NOMO-1 treated with DMSO at 0.1 percent for 48 hours (cell line): Measurements from ENCODE around the gene BDNF.
A peak's percentile ranks its signal among the peaks of the same experiment; 100 is the strongest.

ENCODE experiments used
- DNase-seq: peaks from one replicate; lab custom pipeline; 2025; ENCODE audit not compliant: unreplicated experiment; lab: John Stamatoyannopoulos, UW

Gene BDNF

GRCh38 chr11:27707676-27708075 lies 7.4 kb upstream of the BDNF start:
- no peak for DNase-seq

DNA sequence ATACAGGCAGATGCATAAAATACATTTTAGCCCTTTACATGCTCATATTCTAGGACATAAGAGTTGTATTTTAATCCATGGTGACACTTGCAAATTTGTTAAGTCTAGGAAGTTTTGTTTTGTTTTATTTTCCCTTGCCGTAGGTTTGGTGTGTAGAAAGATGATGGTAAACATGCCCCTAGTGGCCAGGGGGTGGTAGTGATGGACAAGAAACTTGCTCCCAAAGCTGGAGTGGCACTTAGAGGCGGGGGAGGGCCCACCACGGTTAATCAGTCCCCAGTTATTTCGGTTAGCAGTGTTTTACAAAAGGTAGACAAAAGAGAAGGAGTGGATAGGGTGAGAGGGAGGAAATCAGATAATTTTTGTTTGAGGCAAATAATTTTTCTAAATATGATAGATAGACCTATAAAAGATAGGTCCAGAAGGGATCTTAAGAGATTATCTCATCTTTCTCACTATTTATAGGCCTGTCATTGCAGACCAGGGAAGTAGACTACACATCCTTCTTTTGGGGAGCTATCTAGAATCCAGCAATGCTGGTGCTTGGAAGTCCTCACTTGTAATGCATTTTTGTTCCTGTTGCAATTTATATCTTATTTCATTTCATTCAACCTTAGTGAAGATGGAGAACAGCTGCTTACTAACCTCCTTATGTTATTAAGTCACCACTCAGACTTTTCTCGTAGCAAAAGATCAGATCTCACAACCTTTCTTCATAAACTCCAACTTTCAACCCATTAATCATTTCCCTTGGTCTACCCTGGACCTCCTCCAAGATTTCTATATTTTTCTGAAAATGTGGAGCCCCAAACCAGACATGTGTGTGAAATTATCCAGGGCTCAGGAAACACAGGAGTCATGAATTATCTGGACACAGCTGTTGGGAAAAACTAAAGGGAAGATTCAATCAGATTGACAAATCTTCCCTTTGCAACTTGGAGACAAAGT lies 5.9 kb upstream of the BDNF start:
- no peak for DNase-seq

GRCh38 chr11:27703481-27703880 lies 3.2 kb upstream of the BDNF start:
- no peak for DNase-seq

GRCh38 chr11:27702811-27703210 lies 2.6 kb upstream of the BDNF start:
- no peak for DNase-seq

DNA sequence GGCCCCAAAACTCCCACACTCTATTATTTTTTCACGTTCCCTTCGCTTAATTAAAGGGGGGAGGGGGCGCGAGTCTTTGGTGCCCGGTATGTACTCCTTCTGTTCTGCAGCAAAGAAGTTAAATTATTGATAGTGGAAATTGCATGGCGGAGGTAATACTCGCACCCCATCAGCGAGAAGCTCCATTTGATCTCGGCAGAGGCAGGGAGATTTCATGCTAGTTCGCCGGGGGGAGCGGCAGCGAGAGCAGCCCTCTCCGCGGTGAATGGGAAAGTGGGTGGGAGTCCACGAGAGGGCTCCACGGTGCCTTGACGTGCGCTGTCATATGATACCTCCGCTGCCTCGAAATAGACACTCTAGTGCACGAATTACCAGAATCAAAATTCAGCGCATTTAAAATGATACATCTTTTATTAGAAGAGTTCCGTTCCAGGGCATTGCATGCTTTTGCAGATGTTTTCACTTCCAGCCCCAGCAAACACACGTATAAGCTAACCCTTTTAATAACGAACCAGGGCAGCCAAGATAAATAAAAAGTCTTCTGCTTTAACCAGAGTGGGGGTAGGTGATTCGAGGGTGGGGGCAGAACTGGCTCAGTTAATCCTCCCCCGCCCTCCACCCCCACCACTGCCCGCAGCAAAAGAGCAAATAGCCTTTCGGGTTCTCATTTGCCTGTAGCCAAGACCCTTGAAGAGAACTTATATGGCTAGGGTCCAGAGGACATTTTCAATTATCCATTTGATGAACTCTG lies 1.3 kb upstream of the BDNF start:
- no peak for DNase-seq

DNA sequence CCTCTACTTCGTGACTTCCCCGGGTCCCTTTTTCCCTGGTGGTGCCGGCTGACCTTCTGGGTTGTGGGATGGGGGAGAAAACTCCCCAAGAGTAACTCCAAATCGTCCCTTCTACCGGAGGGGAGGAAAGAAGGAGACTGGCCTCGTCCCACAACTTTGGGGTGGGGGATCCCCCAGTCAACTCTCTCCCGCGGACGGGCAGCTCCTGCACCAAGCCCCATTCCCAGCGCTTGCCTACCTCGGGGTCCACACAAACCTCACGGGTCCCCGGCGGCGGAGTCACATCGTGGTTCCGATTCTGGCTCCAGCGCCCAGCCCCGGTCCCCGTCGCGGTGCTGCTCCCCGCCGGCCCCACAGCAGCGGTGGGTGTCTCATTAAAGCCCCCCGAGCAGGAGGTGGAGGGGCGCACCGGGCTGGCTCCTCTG lies 317 bp downstream of the BDNF start:
- DNase-seq, result no peak

DNA sequence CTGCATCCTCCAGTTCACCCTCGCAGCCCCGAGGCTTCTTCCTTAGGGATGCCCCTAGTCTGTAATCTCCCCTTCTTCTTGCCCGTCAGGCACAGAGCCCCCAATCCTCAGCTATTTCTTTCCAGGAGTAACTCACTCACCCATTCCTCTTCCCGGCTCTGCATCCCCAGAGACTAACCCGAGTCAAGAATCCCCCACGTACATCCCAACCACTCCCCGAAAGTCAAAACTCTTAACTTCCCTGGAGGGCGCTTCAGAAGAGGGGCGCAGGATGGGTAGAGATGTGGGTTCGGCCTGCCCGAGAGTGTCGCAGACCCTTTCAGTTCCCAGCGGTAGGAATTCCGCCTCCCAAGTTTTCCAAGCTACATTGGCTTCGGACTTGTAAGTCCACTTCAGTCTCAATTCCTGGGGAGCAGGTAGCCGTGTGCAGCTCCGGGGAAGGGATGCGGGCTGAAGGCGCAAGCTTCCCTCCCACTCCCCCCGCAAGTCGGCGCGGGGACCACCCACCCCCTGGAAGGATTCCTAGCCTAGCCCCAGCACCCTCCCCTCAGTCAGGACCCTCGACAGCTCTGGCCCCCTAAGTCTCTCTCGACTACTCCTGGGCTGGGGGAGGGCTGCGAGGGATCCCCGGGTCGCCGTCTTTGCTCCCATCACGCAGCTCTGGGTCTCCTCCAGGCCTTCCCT lies 871 bp downstream of the BDNF start:
- DNase-seq, result no peak

GRCh38 chr11:27698872-27699241 lies 1.4 kb downstream of the BDNF start:
- peak; percentile 64 for DNase-seq

- DNase-seq, result no peak
Measured at GRCh38 chr11:27697679-27698275, 2.5 kb downstream of the BDNF start.

GRCh38 chr11:27696961-27697360 lies 3.3 kb downstream of the BDNF start:
- DNase-seq, result no peak

DNA sequence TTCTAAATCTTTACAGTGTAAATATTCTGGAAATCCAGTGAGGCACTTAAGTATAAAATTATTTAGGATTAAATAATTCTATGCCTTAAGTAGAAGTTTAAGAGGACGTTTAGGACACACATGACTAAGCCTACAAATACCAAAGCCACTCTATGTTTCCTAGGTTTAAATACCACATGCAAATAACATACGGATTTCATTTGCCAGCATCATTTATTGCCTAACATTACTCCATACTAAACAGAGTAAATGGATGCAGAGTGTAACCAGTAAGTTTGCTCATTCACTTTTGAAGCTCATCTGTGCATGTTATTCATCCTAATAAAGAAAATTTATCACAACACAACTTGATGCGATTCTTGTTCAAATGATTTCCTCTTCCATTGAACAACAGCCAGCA lies 4.1 kb downstream of the BDNF start:
- no peak for DNase-seq

GRCh38 chr11:27694992-27695391 lies 5.3 kb downstream of the BDNF start:
- DNase-seq, result peak; percentile 23

DNA sequence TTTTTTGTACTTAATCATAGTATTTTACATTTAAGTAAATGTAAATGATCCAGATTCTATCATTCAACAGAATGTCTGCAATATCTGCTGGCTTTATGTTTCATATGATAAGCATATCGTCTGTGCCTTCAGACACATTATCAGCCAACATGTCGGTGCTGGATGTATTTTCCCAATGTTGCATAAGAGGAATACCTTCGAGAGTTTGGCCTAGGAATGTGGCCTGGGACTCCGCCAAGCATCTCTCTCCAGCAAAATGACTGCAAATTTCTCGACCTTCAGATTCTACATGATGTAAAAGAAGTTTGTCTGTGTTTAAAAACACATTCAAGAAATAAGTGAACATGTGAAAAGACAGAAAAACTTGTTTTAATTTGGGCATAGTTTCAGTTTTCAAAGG lies 6.9 kb downstream of the BDNF start:
- no peak for DNase-seq

DNA sequence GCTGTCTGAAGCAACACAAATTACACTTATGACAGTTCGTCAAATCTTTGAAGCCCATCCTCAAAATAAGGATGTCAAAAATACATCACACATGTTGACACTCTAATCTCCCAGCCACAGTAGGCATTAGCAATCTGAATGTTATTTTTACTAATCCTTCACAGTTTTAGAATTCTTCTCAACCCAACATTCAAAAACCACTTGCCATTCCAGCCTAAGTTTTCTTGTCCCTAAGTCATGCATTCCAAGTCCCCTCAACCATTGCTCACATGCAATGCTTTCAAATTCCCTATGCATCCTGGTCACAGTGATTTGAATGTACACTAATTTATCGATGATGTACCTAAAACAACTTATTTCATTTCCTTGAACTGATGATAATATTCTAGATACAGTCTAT lies 7.5 kb downstream of the BDNF start:
- no peak for DNase-seq

GRCh38 chr11:27688076-27688475 lies 12.2 kb downstream of the BDNF start:
- DNase-seq, result no peak

DNA sequence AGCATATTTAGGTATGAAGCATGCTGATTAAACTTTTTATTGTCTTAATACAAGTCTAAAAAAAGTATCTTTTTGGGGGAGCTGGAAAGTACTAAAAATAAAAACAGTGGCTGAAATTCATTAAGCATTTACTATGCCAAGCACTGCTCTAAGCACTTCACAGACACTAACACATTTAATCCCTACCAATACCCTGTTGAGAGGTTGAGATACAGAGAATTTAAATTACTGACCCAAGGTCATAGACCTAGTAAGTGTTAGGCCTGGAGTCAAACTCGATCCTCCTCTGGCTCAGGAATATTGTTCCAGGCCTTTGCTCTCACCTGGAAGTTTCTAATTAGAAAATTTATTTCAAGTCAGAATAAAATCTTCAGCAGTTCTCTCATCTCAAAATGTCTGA lies 18.6 kb downstream of the BDNF start:
- DNase-seq, result no peak

- no peak for DNase-seq
Measured at GRCh38 chr11:27679136-27680015, 20.9 kb downstream of the BDNF start.

- no peak for DNase-seq
Measured at GRCh38 chr11:27678242-27678641, 22.0 kb downstream of the BDNF start.

DNA sequence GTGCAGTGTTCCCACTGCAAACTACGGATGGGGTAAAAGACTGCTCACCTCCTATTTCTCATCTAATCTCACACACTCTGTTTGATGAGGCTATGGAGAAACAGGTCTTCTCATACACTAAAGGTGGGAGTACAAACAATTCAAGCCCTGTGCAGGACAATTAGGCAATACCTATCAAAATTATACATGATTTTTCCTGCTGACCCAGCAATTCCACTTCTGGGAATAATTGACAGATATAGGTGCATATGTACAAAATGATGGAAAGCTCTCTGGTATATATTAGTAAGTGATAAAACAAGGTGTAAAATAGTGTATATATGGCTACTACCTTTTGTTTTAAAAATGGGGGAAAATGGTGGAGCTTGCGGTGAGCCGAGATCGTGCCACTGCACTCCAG lies 23.1 kb downstream of the BDNF start:
- DNase-seq, result no peak

DNA sequence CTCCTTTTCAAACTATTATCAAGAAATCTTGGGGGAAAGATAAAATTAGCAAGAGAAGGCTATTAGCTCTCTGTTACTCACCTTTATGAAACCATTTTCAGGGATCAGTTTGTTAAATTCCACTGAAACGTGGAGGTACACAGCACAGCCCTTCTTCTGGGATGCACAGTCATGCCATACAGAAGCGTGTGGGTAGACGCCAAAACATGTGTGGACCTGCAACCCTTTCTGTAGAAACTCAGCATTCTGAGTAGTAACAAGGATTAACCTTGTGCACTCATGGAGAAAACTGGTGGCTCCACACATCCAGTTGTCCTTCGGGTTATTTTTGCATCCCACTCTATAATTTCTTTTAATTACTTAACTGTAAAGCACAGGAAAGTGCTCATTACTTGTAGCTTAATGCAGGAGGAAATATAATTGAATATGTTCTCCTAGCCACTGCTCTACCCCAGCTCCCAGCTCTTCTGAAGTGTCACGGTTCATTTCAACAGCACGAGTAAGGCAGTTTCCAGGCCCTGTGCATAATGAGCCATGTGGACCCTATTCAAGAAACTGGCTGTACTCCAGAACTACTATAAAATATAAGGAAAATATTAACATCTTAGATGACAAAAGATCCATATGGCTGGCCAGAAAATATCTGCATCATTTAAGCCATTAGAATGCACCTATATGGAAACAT lies 26.1 kb downstream of the BDNF start:
- DNase-seq, result no peak
